NB4 (cell line): ENCODE results near the gene MGAT3.

ENCODE experiments used
- DNase-seq: peaks from one replicate; pipeline ENCODE4 v3.0.0; 2010; ENCODE audit warnings: low read depth
- H3K4me3 ChIP-seq: one replicate; pipeline ENCODE4 v1.5.1; 2011; ENCODE audit warnings: mild to moderate bottlenecking, low read depth, low read length, moderate library complexity
- MYC ChIP-seq: IDR thresholded peaks from 2 replicates; pipeline ENCODE4 v1.6.1; 2011; ENCODE audit warnings: low read depth, low read length
- POLR2A ChIP-seq: IDR thresholded peaks from 2 replicates; pipeline ENCODE4 v1.6.1; 2011; ENCODE audit warnings: mild to moderate bottlenecking; ENCODE audit not compliant: insufficient read length; ENCODE audit errors: extremely low read depth
- TF ChIP-seq, protein P1 (sequence below): IDR thresholded peaks from 2 replicates; pipeline ENCODE4 v1.6.1; 2011; ENCODE audit warnings: low read depth, low read length
- TF ChIP-seq, protein P2 (sequence below): IDR thresholded peaks from one replicate; pipeline ENCODE4 v1.5.1; 2012; ENCODE audit warnings: low read depth, low read length

MGAT3 gene

DNA sequence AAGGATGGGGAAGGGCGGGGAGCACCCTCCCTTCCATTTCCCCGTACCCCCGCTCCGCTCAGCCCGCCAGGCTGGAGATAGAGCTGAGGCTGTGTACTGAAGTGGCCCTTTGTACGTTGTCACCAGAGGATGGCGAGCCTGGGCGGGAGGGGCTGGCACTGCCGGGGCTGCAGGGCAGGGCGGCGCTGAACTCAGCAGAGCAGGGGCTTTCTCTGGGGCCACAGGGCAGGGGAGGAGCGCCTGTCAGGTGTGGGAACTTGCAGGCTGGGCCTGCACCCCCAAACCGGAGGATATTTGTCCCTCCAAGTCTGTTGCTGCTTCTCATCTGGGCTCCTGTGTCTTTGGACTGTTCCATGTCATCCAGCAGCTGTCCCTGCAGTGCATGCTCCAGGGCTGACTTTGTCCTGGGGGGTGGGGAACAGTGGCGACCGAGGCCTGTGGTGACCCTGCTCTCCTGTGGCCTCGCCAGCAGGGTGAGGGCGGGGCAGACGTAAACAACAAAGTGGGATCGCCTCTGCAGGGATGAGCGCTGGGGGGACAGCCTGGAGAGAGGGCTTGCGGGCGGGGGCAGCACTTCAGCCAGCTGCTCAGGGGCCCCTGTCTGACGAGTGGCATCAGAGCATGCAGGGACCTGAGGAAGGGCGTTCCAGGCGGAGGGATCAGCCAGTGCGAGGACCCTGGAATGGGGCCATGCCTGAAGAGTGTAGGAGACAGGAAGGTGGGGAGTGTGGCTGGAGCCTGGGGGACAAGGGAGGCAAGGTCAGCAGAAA is 13.1 kb downstream of the MGAT3 start:
- no peak overlapping the region for H3K4me3 ChIP-seq
- no peak for TF ChIP-seq MYC
- no peak for DNase-seq

DNA sequence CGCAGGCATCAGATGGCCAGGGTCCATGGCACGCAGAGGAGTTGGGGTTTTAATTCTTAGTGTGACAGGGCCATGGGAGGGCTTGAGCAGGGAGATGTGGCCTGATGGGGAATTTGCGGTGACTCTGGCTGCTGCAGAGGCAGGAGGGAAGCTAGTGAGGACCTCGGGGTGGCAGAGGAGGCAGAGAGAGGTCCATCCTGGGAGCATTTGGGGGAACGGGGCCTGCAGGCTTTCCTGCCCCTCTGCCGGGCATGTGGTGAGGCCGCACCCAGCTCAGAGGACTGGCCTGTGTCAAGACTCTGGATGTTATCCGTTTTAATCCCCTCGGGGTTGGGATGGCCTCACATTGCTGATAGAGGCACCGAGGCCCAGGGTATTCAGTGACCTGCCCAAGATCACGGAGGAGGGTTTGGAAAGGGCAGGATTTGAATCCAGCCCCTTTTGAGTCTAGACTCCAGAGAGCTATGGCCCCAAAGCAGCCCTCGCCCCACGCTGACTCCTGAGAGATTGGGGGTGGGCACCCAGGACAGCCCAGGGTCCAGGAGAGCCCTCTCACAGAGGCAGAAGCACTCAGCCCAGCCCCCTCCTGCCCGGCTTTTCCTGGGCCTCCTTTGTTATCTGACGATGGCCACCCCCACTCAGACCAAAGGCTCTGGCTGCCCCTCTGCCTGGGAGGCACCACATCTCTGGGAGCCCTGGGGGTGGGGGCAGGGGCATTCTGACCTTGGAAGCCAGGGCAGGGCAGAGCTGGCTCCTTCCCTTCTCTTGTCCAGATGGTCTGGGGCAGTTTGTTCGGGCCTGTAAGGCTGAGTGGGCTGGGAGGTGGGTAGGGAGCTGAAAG is 13.9 kb downstream of the MGAT3 start:
- DNase-seq: no peak
- TF ChIP-seq, protein P1, sequence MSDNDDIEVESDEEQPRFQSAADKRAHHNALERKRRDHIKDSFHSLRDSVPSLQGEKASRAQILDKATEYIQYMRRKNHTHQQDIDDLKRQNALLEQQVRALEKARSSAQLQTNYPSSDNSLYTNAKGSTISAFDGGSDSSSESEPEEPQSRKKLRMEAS: no peak
- TF ChIP-seq, protein P2, sequence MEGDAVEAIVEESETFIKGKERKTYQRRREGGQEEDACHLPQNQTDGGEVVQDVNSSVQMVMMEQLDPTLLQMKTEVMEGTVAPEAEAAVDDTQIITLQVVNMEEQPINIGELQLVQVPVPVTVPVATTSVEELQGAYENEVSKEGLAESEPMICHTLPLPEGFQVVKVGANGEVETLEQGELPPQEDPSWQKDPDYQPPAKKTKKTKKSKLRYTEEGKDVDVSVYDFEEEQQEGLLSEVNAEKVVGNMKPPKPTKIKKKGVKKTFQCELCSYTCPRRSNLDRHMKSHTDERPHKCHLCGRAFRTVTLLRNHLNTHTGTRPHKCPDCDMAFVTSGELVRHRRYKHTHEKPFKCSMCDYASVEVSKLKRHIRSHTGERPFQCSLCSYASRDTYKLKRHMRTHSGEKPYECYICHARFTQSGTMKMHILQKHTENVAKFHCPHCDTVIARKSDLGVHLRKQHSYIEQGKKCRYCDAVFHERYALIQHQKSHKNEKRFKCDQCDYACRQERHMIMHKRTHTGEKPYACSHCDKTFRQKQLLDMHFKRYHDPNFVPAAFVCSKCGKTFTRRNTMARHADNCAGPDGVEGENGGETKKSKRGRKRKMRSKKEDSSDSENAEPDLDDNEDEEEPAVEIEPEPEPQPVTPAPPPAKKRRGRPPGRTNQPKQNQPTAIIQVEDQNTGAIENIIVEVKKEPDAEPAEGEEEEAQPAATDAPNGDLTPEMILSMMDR: no peak
- TF ChIP-seq POLR2A (no peak), MYC (no peak)
- no peak overlapping the region for H3K4me3 ChIP-seq

DNA sequence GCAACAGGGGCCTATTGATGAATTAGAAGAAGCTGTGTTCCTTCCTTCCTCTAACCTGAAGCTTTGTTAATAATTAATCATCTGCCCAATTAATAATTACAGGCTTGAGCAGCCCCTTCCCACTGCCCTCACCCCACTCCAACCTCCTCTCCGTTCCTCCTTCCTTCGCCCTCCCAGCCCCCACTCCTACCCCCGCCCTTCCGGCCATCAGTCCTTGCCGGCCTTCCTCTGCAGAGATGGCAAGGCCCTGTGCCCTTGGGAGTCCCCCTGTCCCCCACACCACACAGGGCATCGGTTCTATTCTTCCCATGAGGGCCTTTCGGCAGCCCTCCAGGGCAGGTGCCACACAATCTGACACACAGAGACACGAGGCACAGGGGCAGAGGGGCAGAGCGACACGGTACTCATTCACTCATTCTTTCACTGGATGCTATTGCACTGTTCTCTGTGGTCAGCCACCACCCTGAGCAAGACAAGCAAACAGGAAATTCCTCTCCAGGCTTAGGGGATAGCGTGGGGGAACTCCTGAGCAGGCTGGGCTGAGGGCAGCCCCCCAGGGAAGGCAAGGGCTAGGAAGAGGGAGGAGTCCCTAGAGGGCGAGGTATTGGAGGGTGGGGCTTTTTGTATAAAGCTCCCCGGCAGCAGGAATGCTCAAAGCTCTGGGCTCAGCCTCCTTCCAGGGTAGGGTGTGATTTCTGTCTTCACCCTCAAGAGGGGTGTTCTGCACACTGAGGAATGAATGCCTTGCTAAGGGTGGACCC is 14.7 kb downstream of the MGAT3 start:
- TF ChIP-seq POLR2A: no peak
- TF ChIP-seq, protein P1: no peak
- TF ChIP-seq MYC: no peak
- TF ChIP-seq, protein P2: no peak
- DNase-seq: peak; percentile 84
- H3K4me3 ChIP-seq: no peak overlapping the region

DNA sequence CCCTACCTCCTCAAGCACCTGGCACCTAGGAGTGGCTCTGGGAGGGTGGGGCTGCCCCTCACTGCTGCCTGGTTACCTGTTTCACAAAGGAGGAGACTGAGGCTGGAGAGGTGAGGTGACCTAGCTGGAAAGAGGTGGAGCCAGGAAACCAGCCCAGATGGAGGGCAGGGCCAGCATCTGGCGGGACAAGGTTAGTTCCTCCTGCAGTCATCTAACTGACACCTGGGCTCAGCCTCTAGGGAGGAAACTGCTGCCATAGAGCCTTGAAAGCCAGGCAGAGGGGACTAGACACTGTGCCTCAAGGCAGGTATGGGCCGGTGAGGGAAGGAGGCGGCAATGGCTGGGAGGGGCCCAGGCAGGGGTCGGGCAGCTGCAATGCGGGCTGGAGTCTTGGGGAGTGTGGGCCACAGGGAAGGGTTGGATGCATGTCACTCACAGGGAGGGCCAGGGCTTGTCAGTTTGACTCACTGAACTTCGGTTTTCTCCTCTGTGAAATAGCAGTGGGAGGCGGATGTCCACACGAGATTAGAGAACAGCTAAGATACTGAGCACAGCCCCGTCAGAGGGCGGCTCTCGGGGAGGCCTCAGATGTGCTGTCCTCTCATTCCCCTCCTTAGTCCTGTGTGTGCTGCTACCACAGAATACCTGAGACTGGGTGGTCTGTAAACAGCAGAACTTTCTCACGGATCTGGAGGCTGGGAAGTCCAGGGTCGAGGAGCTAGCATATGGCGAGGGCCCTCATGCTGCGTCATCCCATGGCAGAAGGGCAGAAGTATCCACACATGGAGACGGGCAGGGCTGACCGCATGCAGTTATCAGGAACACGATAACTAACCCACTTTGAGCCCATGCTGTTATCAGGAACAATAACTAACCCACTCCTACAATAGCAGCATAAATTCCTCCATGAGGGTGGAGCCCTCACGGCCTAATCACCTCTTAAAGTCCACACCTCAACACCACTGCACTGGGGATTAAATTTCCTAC is 16.1 kb downstream of the MGAT3 start:
- TF ChIP-seq, protein P1: no peak
- TF ChIP-seq, protein P2: no peak
- TF ChIP-seq POLR2A: no peak
- no peak for TF ChIP-seq MYC
- H3K4me3 ChIP-seq: no peak overlapping the region
- peak; percentile 41 for DNase-seq

DNA sequence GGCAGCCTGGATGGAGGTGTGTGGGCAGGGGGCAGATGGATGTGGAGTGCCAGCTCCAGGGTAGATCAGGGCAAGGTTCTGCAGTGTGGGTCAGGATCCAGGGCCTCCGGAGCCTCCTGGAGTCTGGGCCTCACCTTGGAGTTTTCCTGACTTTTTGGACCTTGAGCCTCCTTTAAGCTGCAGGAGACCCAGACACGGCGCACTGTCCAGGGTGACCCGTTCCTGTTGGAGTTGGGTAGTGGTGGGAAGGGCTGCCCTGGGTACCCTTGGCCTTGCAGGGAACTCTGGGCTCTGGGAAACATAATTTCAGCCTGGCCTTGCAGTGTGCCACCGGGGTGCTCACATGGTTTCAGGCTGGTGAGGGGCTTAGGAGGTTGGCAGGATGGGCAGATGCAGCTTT is 17.0 kb downstream of the MGAT3 start:
- TF ChIP-seq, protein P1: no peak
- TF ChIP-seq MYC (no peak), POLR2A (no peak)
- TF ChIP-seq, protein P2: no peak
- no peak overlapping the region for H3K4me3 ChIP-seq
- DNase-seq: no peak
